ENCODE data around the gene PEAR1. TPM values are rescaled to one million over a fixed set of nuclear protein-coding genes. Genes with fewer than 3 reads are reported as not detected.
A peak's percentile ranks its signal among the peaks of the same experiment; 100 is the strongest.

Gene PEAR1
- total RNA-seq, 3 donors from 2014 or later = 2.3 to 7.2 (median 4.6) TPM

GRCh38 chr1:156904187-156904959 lies 10.9 kb downstream of the PEAR1 start:
- intact Hi-C loops (cut with DNase I, micrococcal nuclease) = no loop called here
- no peak for ATAC-seq

GRCh38 chr1:156905176-156905575 lies 11.7 kb downstream of the PEAR1 start:
- Histone ChIP-seq H3K9me3 (no peaks in the 10 kb centered on the region), H3K4me1 (ENCODE audit: low read depth) (peaks cover 12% of the 10 kb centered on the region), H3K36me3 (ENCODE audit: low read depth) (no peaks in the 10 kb centered on the region), H3K4me3 (no peak overlapping the region)
- no peak for TF ChIP-seq CTCF (IDR thresholded peaks at IDR 0.05)
- DNase-seq (peak in 2 of 3 donors; percentile 15 to 33), ATAC-seq (no peak)
- intact Hi-C loops (cut with DNase I, micrococcal nuclease) = no loop called here

More at GRCh38 chr1:156904187-156904959, 10.9 kb downstream of the PEAR1 start:
- Histone ChIP-seq H3K36me3 (ENCODE audit: low read depth) (no peaks in the 10 kb centered on the region), H3K4me1 (ENCODE audit: low read depth) (peaks cover 12% of the 10 kb centered on the region), H3K4me3 (no peak overlapping the region), H3K9me3 (no peaks in the 10 kb centered on the region)
- no peak for TF ChIP-seq CTCF (IDR thresholded peaks at IDR 0.05)
- DNase-seq = peak in 2 of 3 donors; percentile 16 to 31

- intact Hi-C loops (cut with DNase I, micrococcal nuclease) = no loop called here
These were observed 12.1 kb downstream of the PEAR1 start for GRCh38 chr1:156905651-156906050.

GRCh38 chr1:156906206-156906906 lies 12.8 kb downstream of the PEAR1 start:
- H3K4me1 ChIP-seq (ENCODE audit: low read depth) = peaks cover 12% of the 10 kb centered on the region
- ATAC-seq (no peak), DNase-seq (peak in 2 of 3 donors; percentile 21 to 40)
- no peaks in the 10 kb centered on the region for H3K36me3 ChIP-seq (ENCODE audit: low read depth)
- intact Hi-C loops (cut with DNase I, micrococcal nuclease) = no loop called here
- H3K4me3 ChIP-seq = no peak overlapping the region
- no peaks in the 10 kb centered on the region for H3K9me3 ChIP-seq
- TF ChIP-seq CTCF (IDR thresholded peaks at IDR 0.05) = no peak

More at GRCh38 chr1:156905651-156906050, 12.1 kb downstream of the PEAR1 start:
- DNase-seq (peak in 1 of 3 donors; percentile 3), ATAC-seq (no peak)
- Histone ChIP-seq H3K9me3 (no peaks in the 10 kb centered on the region), H3K4me3 (no peak overlapping the region), H3K4me1 (ENCODE audit: low read depth) (peaks cover 12% of the 10 kb centered on the region), H3K36me3 (ENCODE audit: low read depth) (no peaks in the 10 kb centered on the region)
- no peak for TF ChIP-seq CTCF (IDR thresholded peaks at IDR 0.05)

GRCh38 chr1:156908541-156908940 lies 15.0 kb downstream of the PEAR1 start:
- Histone ChIP-seq H3K4me1 (ENCODE audit: low read depth) (peaks cover 12% of the 10 kb centered on the region), H3K4me3 (no peak overlapping the region), H3K36me3 (ENCODE audit: low read depth) (no peaks in the 10 kb centered on the region), H3K9me3 (no peaks in the 10 kb centered on the region)
- intact Hi-C loops (cut with DNase I, micrococcal nuclease) = no loop called here
- TF ChIP-seq CTCF (IDR thresholded peaks at IDR 0.05) = no peak
- peak in 2 of 3 donors; percentile 28 to 49 for DNase-seq
- peak; percentile 15 for ATAC-seq

Data from mucosa of descending colon (tissue), 3 donors.